HepG2 (cell line): ENCODE measurements around the gene SLC8B1. TPM values are rescaled to one million over a fixed set of nuclear protein-coding genes. Genes with fewer than 3 reads are reported as not detected.

ENCODE experiments used
- ATAC-seq: fragments of 200-7000 bp; cut with Tn5 transposase; 3 replicates; pipeline ENCODE4 v1.9.1; 2020; ENCODE audit warnings: mild to moderate bottlenecking, moderate library complexity
- BruUV-seq: library from RNA; stranded (reverse); fragments of 400-500 nt; replicated peaks from 2 replicates; lab custom pipeline; 2021; lab: Mats Ljungman, UMichigan
- CTCF ChIA-PET: fragments of 300-600 bp; formaldehyde crosslinking; extraction: SDS; loops from one replicate; lab custom pipeline; 2021; ENCODE audit warnings: low total read pairs, inconsistent platforms, low intra/inter-chr PET ratio; lab: Yijun Ruan, JAX
- POLR2A ChIA-PET: fragments of 350-600 bp; sonication (Branson Sonifier 250); formaldehyde crosslinking; loops from one replicate; lab custom pipeline; 2020; ENCODE audit warnings: antibody characterized with exemption, inconsistent platforms; lab: Yijun Ruan, JAX
- DNase-seq: peaks from one replicate; pipeline ENCODE4 v3.0.0-alpha.2; 2015; ENCODE audit warnings: low spot score
- FAIRE-seq: peaks from 3 replicates; lab custom pipeline; 2011; peaks lifted over from hg19 to GRCh38; lab: Jason Lieb, UNC
- H2AFZ ChIP-seq: one replicate; pipeline ENCODE4 v1.6.1; 2011; ENCODE audit warnings: low read length, inconsistent platforms
- H3K27ac ChIP-seq: fragments of 300-600 bp; 3 replicates; pipeline ENCODE4 v1.8.0; 2011; ENCODE audit warnings: mixed run types, mild to moderate bottlenecking, mixed read lengths, low read length, inconsistent platforms; ENCODE audit not compliant: insufficient read depth; ENCODE audit errors: extremely low read length
- H3K27me3 ChIP-seq, 2 experiments: fragments of 200-600 bp in 1 of 2; 2 replicates in 1 of 2; 3 replicates in 1 of 2; pipeline versions ENCODE4 v1.6.0 to v1.8.0; 2011; ENCODE audit warnings: low read length in 2 of 2, mild to moderate bottlenecking in 2 of 2, moderate library complexity in 2 of 2, inconsistent platforms in 1 of 2; ENCODE audit not compliant: insufficient read depth in 2 of 2, control insufficient read depth in 1 of 2
- H3K36me3 ChIP-seq, 2 experiments: fragments of 200-600 bp in 1 of 2; replicated peaks in 1 of 2; 2 replicates in 1 of 2; 3 replicates in 1 of 2; pipeline versions ENCODE4 v1.5.1 to v1.8.0; 2011; ENCODE audit warnings: low read length in 2 of 2, inconsistent platforms in 1 of 2; ENCODE audit not compliant: insufficient read depth in 2 of 2, control insufficient read depth in 1 of 2
- H3K4me1 ChIP-seq: 2 replicates; pipeline ENCODE4 v1.5.1; 2012; ENCODE audit warnings: low read length, inconsistent platforms; ENCODE audit not compliant: insufficient read depth
- H3K4me2 ChIP-seq: 2 replicates; pipeline ENCODE4 v1.6.0; 2011; ENCODE audit warnings: low read depth, low read length, inconsistent platforms
- H3K4me3 ChIP-seq, 3 experiments: fragments of 200-600 bp in 1 of 3; sonication (generic), shearing (Covaris generic) in 1 of 3; replicated peaks in 1 of 3; 2 replicates each; pipeline ENCODE4 v1.5.1; 2011 to 2016; ENCODE audit warnings: low read length in 3 of 3, inconsistent platforms in 2 of 3, low read depth in 2 of 3, mild to moderate bottlenecking in 2 of 3, control low read depth in 1 of 3, mixed read lengths in 1 of 3; ENCODE audit not compliant: insufficient read depth in 1 of 3
- H3K79me2 ChIP-seq: one replicate; pipeline ENCODE4 v1.6.1; 2011; ENCODE audit warnings: low read length, inconsistent platforms; ENCODE audit not compliant: insufficient read depth
- H3K9ac ChIP-seq: 2 replicates; pipeline ENCODE4 v1.6.0; 2011; ENCODE audit warnings: mild to moderate bottlenecking, low read depth, low read length, inconsistent platforms; ENCODE audit not compliant: insufficient read depth
- H3K9me3 ChIP-seq: 2 replicates; pipeline ENCODE4 v1.5.1; 2012; ENCODE audit warnings: mild to moderate bottlenecking, low read length
- H4K20me1 ChIP-seq: 2 replicates; pipeline ENCODE4 v1.6.0; 2011; ENCODE audit warnings: inconsistent platforms, mild to moderate bottlenecking, low read length, moderate library complexity; ENCODE audit not compliant: insufficient read depth
- CEBPG ChIP-seq: IDR thresholded peaks from 2 replicates; pipeline ENCODE4 v1.6.1; 2016
- KLF9 ChIP-seq: IDR thresholded peaks from 2 replicates; pipeline ENCODE4 v1.6.1; 2016; ENCODE audit warnings: low read depth
- SP140L ChIP-seq: sonication (generic); formaldehyde crosslinking; IDR thresholded peaks from 2 replicates; pipeline ENCODE4 v1.4.0; 2020; ENCODE audit warnings: missing genetic modification reagents, borderline replicate concordance
- TMF1 ChIP-seq: sonication (generic); formaldehyde crosslinking; IDR thresholded peaks from 2 replicates; pipeline ENCODE4 v1.8.1; 2022; ENCODE audit warnings: low read depth, missing genetic modification reagents
- ZNF343 ChIP-seq: sonication (generic); formaldehyde crosslinking; IDR thresholded peaks from 2 replicates; pipeline ENCODE4 v1.4.0; 2020; ENCODE audit warnings: mild to moderate bottlenecking, missing genetic modification reagents
- ZNF446 ChIP-seq: sonication (generic); formaldehyde crosslinking; IDR thresholded peaks from 2 replicates; pipeline ENCODE4 v1.5.0; 2020; ENCODE audit warnings: mild to moderate bottlenecking, missing genetic modification reagents
- ZNF567 ChIP-seq: sonication (generic); formaldehyde crosslinking; IDR thresholded peaks from 2 replicates; pipeline ENCODE4 v1.8.1; 2023; ENCODE audit warnings: mild to moderate bottlenecking, missing genetic modification reagents, borderline replicate concordance
- ZNF672 ChIP-seq: sonication (generic); formaldehyde crosslinking; IDR thresholded peaks from 2 replicates; pipeline ENCODE4 v1.8.1; 2022; ENCODE audit warnings: missing genetic modification reagents
- ZNF775 ChIP-seq: sonication (generic); formaldehyde crosslinking; IDR thresholded peaks from 2 replicates; pipeline ENCODE4 v1.4.0; 2020; ENCODE audit warnings: missing genetic modification reagents, mild to moderate bottlenecking, moderate library complexity, borderline replicate concordance
- ZNF782 ChIP-seq: sonication (generic); formaldehyde crosslinking; IDR thresholded peaks from 2 replicates; pipeline ENCODE4 v1.4.0; 2020; ENCODE audit warnings: missing genetic modification reagents, mild to moderate bottlenecking, borderline replicate concordance
- WGBS: methylation state at CpG from one replicate; pipeline ENCODE4 v1.1.6; 2017; ENCODE audit warnings: low lambda C conversion rate; 5-methylcytosine and 5-hydroxymethylcytosine counted together
- in situ Hi-C: cut with HindIII; loops from 2 replicates; pipeline ENCODE4 v1.10.0; 2017; ENCODE audit warnings: low pct_unique_long_range_greater_than_20kb; ENCODE audit not compliant: extremely low pct_ligation_motif_present
- intact Hi-C: fragments of 100-400 bp; cut with micrococcal nuclease; formaldehyde crosslinking; loops from one replicate; pipeline ENCODE4 v1.10.0; 2022; ENCODE audit not compliant: unreplicated experiment
- polyA plus RNA-seq, 8 experiments: library from polyadenylated mRNA; depleted of rRNA in 3 of 8; stranded (reverse) in 7 of 8; unstranded in 1 of 8; fragments of >200 nt; fragmentation: Illumina TruSeq in 4 of 8; extraction: Trizol in 4 of 8; gene quantifications; 2 replicates each; pipeline versions ENCODE4 v1.2.1 to v1.2.3, GENCODE V29; 2011 to 2016; ENCODE audit warnings: low read depth in 4 of 8, missing spikeins in 1 of 8, mixed read lengths in 1 of 8; ENCODE audit not compliant: insufficient read depth in 1 of 8
- total RNA-seq, 5 experiments: library from RNA; depleted of rRNA; stranded (reverse); fragments of >200 nt; fragmentation: Illumina TruSeq; extraction: Trizol; gene quantifications; 2 replicates each; pipeline ENCODE4 v1.2.3, GENCODE V29; 2016; ENCODE audit warnings: low read depth in 1 of 5

SLC8B1 gene
- total and polyA plus RNA-seq, 2 of the 13 experiments (the other 11 are each of a cell fraction or from before 2014, with no cell fraction given), result 6.8 to 8.0 TPM

DNA sequence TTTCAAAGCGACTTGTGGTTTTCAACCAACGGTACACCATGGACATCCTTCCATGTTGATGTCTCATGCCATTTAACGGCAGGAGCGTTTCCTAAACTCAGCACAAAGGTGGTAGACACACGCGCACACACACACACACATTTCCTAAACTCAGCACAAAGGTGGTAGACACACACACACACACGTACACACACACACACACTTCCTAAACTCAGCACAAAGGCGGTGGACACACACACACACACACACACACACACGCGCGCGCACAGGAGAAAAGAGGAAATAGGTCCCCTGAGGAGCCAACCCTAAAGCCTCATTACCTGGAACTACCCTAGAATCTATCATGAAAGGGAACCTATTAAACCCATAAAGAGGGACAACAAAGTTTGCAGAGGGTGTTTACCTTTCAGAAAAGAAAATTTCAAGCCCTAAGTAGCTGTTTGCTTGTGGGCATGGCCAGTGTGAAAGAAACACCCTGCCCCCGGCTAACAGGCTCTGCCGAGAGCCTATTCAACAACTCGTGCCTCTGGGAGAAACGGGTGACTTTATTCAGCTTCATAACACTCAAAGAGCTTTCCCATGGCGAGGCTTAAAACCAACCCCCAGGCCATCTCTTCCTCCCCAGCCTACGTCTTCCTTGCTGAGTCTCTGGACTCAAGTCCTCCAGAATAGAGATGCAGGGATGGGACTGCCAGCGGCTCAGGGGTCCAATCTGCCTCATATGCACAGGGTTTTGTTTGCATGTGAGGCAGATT is 31.8 kb downstream of the SLC8B1 start:
- Histone ChIP-seq H4K20me1 (no peaks in the 10 kb centered on the region), H3K4me2 (no peak overlapping the region), H3K9me3 (no peaks in the 10 kb centered on the region), H2AFZ (no peak overlapping the region), H3K9ac (no peak overlapping the region), H3K27ac (no peak overlapping the region), H3K27me3 (no peaks in the 10 kb centered on the region), H3K4me3 (no peak overlapping the region), H3K79me2 (no peaks in the 10 kb centered on the region), H3K36me3 (no peaks in the 10 kb centered on the region; a peak in 1 of 5 replicates), H3K4me1 (peaks cover 21% of the 10 kb centered on the region)
- in situ Hi-C loops, result no loop called here
- ATAC-seq, result no peak
- ChIA-PET CTCF (no interaction called here), POLR2A (no interaction called here)
- intact Hi-C loops, result no loop called here
- no peak for DNase-seq
- WGBS, result 94% methylated on average over 15 of the region's 19 CpGs
- no TSS peak for BruUV-seq
- FAIRE-seq, result no peak
- TF ChIP-seq ZNF672 (CRISPR knock-in tag), result no peak
- no peak for TF ChIP-seq SP140L (CRISPR knock-in tag)
- no peak for TF ChIP-seq ZNF775 (CRISPR knock-in tag)
- TF ChIP-seq ZNF567 (CRISPR knock-in tag), result no peak
- TF ChIP-seq ZNF446 (CRISPR knock-in tag), result no peak
- no peak for TF ChIP-seq CEBPG
- TF ChIP-seq ZNF343 (CRISPR knock-in tag), result no peak
- no peak for TF ChIP-seq ZNF782 (CRISPR knock-in tag)
- no peak for TF ChIP-seq KLF9 (CRISPR knock-in tag)
- TF ChIP-seq TMF1, result no peak
- TF ChIP-seq, all 625 proteins: peak for 0
